Neutrophil (primary cell): Measurements from ENCODE around the gene ISG15.

ENCODE experiments used
- H3K27ac ChIP-seq: fragments of 200-600 bp; sonication (generic); 2 replicates; pipeline ENCODE4 v1.5.1; 2016; ENCODE audit warnings: mild to moderate bottlenecking, moderate library complexity
- H3K27me3 ChIP-seq: fragments of 200-600 bp; sonication (generic); 2 replicates; pipeline ENCODE4 v1.6.0; 2016; ENCODE audit warnings: mild to moderate bottlenecking
- H3K36me3 ChIP-seq: fragments of 200-600 bp; sonication (generic); 2 replicates; pipeline ENCODE4 v1.5.1; 2017
- H3K4me1 ChIP-seq, 2 experiments: fragments of 200-600 bp in 1 of 2; sonication (generic) in 1 of 2; 1 replicate in 1 of 2; 2 replicates in 1 of 2; pipeline versions ENCODE4 v1.5.1 to v1.6.1; 2013 to 2016; ENCODE audit warnings: low read depth in 1 of 2, low read length in 1 of 2, mild to moderate bottlenecking in 1 of 2, moderate library complexity in 1 of 2; ENCODE audit not compliant: control insufficient read depth in 1 of 2, insufficient read depth in 1 of 2
- H3K4me3 ChIP-seq, 2 experiments: fragments of 200-600 bp in 1 of 2; sonication (generic) in 1 of 2; 1 replicate in 1 of 2; 2 replicates in 1 of 2; pipeline ENCODE4 v1.5.1; 2013 to 2016; ENCODE audit warnings: low read depth in 1 of 2, low read length in 1 of 2, mild to moderate bottlenecking in 1 of 2, moderate library complexity in 1 of 2
- H3K9me3 ChIP-seq: fragments of 200-600 bp; sonication (generic); 2 replicates; pipeline ENCODE4 v1.5.1; 2016
- CTCF ChIP-seq: fragments of 200-600 bp; sonication (generic); IDR thresholded peaks from 2 replicates; pipeline ENCODE4 v1.5.1; 2016; ENCODE audit warnings: antibody characterized with exemption

Gene ISG15

DNA sequence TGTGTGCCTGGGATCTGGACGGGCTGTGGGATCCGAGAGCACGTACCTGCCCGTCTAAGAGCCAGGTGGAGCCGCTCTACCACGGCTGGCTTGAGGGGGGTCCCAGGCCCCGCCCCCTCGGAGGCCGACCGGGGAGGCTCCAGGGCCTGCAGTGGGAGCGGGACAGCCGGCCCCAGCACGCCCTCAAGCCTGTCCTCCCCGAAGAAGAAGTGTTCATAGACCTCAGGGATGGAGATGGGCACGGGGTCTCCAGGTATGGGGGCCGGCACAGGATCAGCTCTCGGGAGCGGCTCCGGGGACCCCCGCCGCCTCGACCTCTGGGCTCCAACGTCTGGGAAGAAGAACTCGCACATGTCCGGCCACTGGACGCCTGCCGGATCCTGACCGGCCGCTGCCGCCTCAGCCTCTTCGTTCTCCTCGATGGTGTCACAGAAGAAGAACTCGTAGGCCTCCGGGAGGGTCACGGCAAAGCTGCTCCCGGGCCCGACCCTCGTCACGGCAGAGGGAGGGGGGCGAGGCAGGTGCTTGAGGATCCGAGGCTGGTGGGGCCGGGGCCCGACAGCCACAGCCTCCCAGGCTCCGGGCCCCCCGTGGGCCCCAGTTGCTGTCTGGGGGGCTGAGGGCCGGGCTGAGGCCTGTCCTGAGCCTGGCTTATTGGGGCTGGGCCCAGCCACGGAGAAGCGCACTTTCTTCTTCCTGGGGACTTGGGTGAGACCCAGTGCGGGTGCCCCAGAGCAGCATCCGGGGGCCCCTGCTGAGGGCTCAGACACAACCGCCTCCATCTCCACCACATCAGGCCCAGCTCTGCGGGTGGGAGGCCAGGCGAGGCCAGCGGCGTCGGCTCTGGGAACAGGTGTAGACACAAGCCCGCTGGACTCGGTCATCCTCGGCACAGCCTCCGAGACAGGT, 34.2 kb upstream of the ISG15 start:
- H3K4me1 ChIP-seq = peaks cover 3 to 5% of the 10 kb centered on the region in 2 experiments
- TF ChIP-seq CTCF = no peak
- H3K4me3 ChIP-seq = no peak overlapping the region
- H3K9me3 ChIP-seq = no peaks in the 10 kb centered on the region
- H3K27me3 ChIP-seq = peaks cover 71% of the 10 kb centered on the region
- H3K27ac ChIP-seq = no peak overlapping the region
- H3K36me3 ChIP-seq = no peaks in the 10 kb centered on the region

- Histone ChIP-seq H3K36me3 (no peaks in the 10 kb centered on the region), H3K9me3 (no peaks in the 10 kb centered on the region), H3K27ac (no peak overlapping the region), H3K4me3 (no peak overlapping the region), H3K4me1 (peaks cover 3 to 5% of the 10 kb centered on the region in 2 experiments), H3K27me3 (peaks cover 70% of the 10 kb centered on the region)
- TF ChIP-seq CTCF = no peak
Observed at GRCh38 chr1:979744-980072, 33.6 kb upstream of the ISG15 start.

- H3K4me3 ChIP-seq = no peak overlapping the region
Observed at GRCh38 chr1:980137-980571, 33.1 kb upstream of the ISG15 start.

DNA sequence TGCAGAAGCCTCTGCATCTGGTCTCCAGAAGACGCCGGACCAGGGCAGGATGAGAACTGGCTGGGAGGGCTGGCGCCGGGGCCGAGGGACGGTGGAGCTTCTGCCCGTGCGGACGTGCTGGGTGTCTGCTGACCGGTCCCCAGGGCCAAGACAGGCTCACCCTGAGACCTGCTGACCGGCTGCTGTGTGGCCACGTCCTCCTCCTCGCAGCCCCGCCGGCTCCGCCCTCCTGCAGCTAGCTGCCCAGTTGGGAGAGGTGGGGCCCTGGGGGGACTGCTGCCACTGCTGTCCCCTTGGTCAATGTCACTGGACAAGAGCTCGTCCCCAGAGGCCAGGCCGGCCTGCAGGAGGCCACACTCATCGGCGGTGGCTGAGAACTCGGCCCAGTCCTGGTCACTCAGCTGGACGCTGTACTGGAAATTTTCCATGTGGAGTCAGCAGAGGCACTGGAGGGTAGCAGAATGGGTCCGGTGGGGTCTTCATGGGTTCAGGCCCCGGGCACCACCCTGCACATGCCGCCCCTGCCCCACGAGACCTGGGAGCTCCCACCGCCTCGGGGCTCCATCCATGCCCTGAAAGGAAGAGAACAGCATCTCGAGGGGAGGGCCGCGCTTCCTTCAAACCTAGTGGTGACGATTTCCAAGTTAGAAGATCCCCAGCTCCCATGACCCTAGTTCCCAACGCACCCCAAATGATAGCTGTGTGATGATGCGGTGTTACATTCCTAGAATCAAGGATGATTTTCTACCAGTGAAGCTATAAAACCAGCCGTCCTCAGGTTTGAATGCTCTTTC, 32.5 kb upstream of the ISG15 start:
- no peak overlapping the region for H3K27ac ChIP-seq
- peaks cover 3 to 5% of the 10 kb centered on the region in 2 experiments for H3K4me1 ChIP-seq
- H3K36me3 ChIP-seq = no peaks in the 10 kb centered on the region
- TF ChIP-seq CTCF = no peak
- no peak overlapping the region for H3K4me3 ChIP-seq
- peaks cover 70% of the 10 kb centered on the region for H3K27me3 ChIP-seq
- H3K9me3 ChIP-seq = no peaks in the 10 kb centered on the region

More at GRCh38 chr1:980137-980571, 33.1 kb upstream of the ISG15 start:
- H3K27me3 ChIP-seq = peaks cover 70% of the 10 kb centered on the region
- no peaks in the 10 kb centered on the region for H3K9me3 ChIP-seq
- no peak for TF ChIP-seq CTCF
- H3K4me1 ChIP-seq = peaks cover 3 to 5% of the 10 kb centered on the region in 2 experiments
- H3K36me3 ChIP-seq = no peaks in the 10 kb centered on the region
- no peak overlapping the region for H3K27ac ChIP-seq

GRCh38 chr1:981491-981954, 31.8 kb upstream of the ISG15 start:
- H3K27ac ChIP-seq = no peak overlapping the region

More at GRCh38 chr1:981491-981954, 31.8 kb upstream of the ISG15 start:
- no peaks in the 10 kb centered on the region for H3K9me3 ChIP-seq
- H3K4me3 ChIP-seq = no peak overlapping the region
- H3K4me1 ChIP-seq = no peaks in the 10 kb centered on the region
- no peak for TF ChIP-seq CTCF
- peaks cover 70% of the 10 kb centered on the region for H3K27me3 ChIP-seq
- no peaks in the 10 kb centered on the region for H3K36me3 ChIP-seq
